ENCODE measurements around the gene CLIC4. TPM values are rescaled to one million over a fixed set of nuclear protein-coding genes. Genes with fewer than 3 reads are reported as not detected.

CLIC4 gene
- total and polyA plus RNA-seq, 9 of the 15 experiments (the other 6 are each of a cell fraction or from before 2014, with no cell fraction given), result 16.0 to 67.5 (median 38.4) TPM

GRCh38 chr1:24765308-24765988 is 20.2 kb downstream of the CLIC4 start (continued):
- no peak for TF ChIP-seq ZNF609 (CRISPR knock-in tag; IDR thresholded peaks at IDR 0.05; ENCODE audit: borderline replicate concordance)
- TF ChIP-seq NCOR1 (IDR thresholded peaks at IDR 0.05), result peak; percentile 56
- peak; percentile 10; the same call in 1 of the 2 replicates for TF ChIP-seq HEY1 (CRISPR knock-in tag; IDR thresholded peaks at IDR 0.05; ENCODE audit: borderline replicate concordance)
- TF ChIP-seq ZEB2 (IDR thresholded peaks at IDR 0.05), result 0 out of 2 replicates have a peak, but pooled peaks have one; percentile 42
- no peak for TF ChIP-seq CREB3L1 (IDR thresholded peaks at IDR 0.05; ENCODE audit: borderline replicate concordance, low read depth)
- no peak for TF ChIP-seq ATF2 (CRISPR knock-in tag; IDR thresholded peaks at IDR 0.05)
- no peak for TF ChIP-seq THRB (CRISPR knock-in tag; conservative IDR thresholded peaks at IDR 0.05)

All from K562 (cell line).